ENCODE data around the gene LRP6. TPM values are rescaled to one million over a fixed set of nuclear protein-coding genes. Genes with fewer than 3 reads are reported as not detected.

The LRP6 gene
- total RNA-seq, 1 donor from 2014 or later = 1.4 TPM

GRCh38 chr12:12166751-12167150 lies 100.1 kb downstream of the LRP6 start:
- no peak overlapping the region for H3K27ac Mint-ChIP-seq
- H3K36me3 Mint-ChIP-seq (ENCODE audit: low read depth) = no peaks in the 10 kb centered on the region
- ATAC-seq (ENCODE audit: low read depth) = no peak
- TF ChIP-seq CTCF (IDR thresholded peaks at IDR 0.05) = no peak
- H3K9me3 Mint-ChIP-seq = no peaks in the 10 kb centered on the region
- ChIA-PET CTCF (no interaction called here), POLR2A (no interaction called here)
- H3K4me3 Mint-ChIP-seq = no peak overlapping the region
- H3K27me3 Mint-ChIP-seq = peaks cover 2% of the 10 kb centered on the region
- intact Hi-C loops (cut with micrococcal nuclease) = no loop called here
- no peaks in the 10 kb centered on the region for H3K4me1 Mint-ChIP-seq
- no peak for DNase-seq

GRCh38 chr12:12159988-12160387 lies 106.9 kb downstream of the LRP6 start:
- CTCF ChIA-PET = no interaction called here
- no peak overlapping the region for H3K4me3 Mint-ChIP-seq
- no peaks in the 10 kb centered on the region for H3K9me3 Mint-ChIP-seq
- no peaks in the 10 kb centered on the region for H3K27me3 Mint-ChIP-seq
- DNase-seq (no peak), ATAC-seq (ENCODE audit: low read depth) (no peak)
- no peaks in the 10 kb centered on the region for H3K4me1 Mint-ChIP-seq
- no peaks in the 10 kb centered on the region for H3K36me3 Mint-ChIP-seq (ENCODE audit: low read depth)
- intact Hi-C loops (cut with micrococcal nuclease) = no loop called here
- no peak for TF ChIP-seq CTCF (IDR thresholded peaks at IDR 0.05)
- POLR2A ChIA-PET = no interaction called here
- H3K27ac Mint-ChIP-seq = no peak overlapping the region

GRCh38 chr12:12158858-12159257 lies 108.0 kb downstream of the LRP6 start:
- ChIA-PET POLR2A (no interaction called here), CTCF (no interaction called here)
- no peaks in the 10 kb centered on the region for H3K36me3 Mint-ChIP-seq (ENCODE audit: low read depth)
- no peak overlapping the region for H3K4me3 Mint-ChIP-seq
- DNase-seq (no peak), ATAC-seq (ENCODE audit: low read depth) (no peak)
- no peaks in the 10 kb centered on the region for H3K27me3 Mint-ChIP-seq
- intact Hi-C loops (cut with micrococcal nuclease) = no loop called here
- TF ChIP-seq CTCF (IDR thresholded peaks at IDR 0.05) = no peak
- H3K4me1 Mint-ChIP-seq = no peaks in the 10 kb centered on the region
- H3K9me3 Mint-ChIP-seq = no peaks in the 10 kb centered on the region
- H3K27ac Mint-ChIP-seq = no peak overlapping the region

- Mint-ChIP-seq H3K36me3 (ENCODE audit: low read depth) (no peaks in the 10 kb centered on the region), H3K9me3 (no peaks in the 10 kb centered on the region), H3K27me3 (no peaks in the 10 kb centered on the region), H3K4me1 (no peaks in the 10 kb centered on the region), H3K4me3 (no peak overlapping the region), H3K27ac (no peak overlapping the region)
- intact Hi-C loops (cut with micrococcal nuclease) = no loop called here
- ChIA-PET CTCF (no interaction called here), POLR2A (no interaction called here)
- DNase-seq (no peak), ATAC-seq (ENCODE audit: low read depth) (no peak)
- TF ChIP-seq CTCF (IDR thresholded peaks at IDR 0.05) = no peak
Observed at GRCh38 chr12:12157424-12157823, 109.4 kb downstream of the LRP6 start.

GRCh38 chr12:12156828-12157227 lies 110.0 kb downstream of the LRP6 start:
- Mint-ChIP-seq H3K4me3 (no peak overlapping the region), H3K36me3 (ENCODE audit: low read depth) (no peaks in the 10 kb centered on the region), H3K27me3 (no peaks in the 10 kb centered on the region), H3K9me3 (no peaks in the 10 kb centered on the region), H3K4me1 (no peaks in the 10 kb centered on the region), H3K27ac (no peak overlapping the region)
- ATAC-seq (ENCODE audit: low read depth) (no peak), DNase-seq (no peak)
- CTCF ChIA-PET = no interaction called here
- POLR2A ChIA-PET = no interaction called here
- TF ChIP-seq CTCF (IDR thresholded peaks at IDR 0.05) = no peak
- intact Hi-C loops (cut with micrococcal nuclease) = no loop called here

Measured in activated B cell treated with CpG ODN at 0.5 μM for 24 hours (primary cell).